Hepatocyte (in vitro differentiated cells): ENCODE data around the gene SLC17A9. TPM values are rescaled to one million over a fixed set of nuclear protein-coding genes. Genes with fewer than 3 reads are reported as not detected.

Source experiments
- DNase-seq: peaks from one replicate; pipeline ENCODE4 v3.0.0-alpha.2; 2016; ENCODE audit warnings: low spot score
- H2AFZ ChIP-seq: fragments of 200-600 bp; sonication (generic); 2 replicates; pipeline ENCODE4 v1.6.0; 2016; ENCODE audit warnings: antibody characterized with exemption, mild to moderate bottlenecking
- H3K27ac ChIP-seq: fragments of 200-600 bp; sonication (generic); 2 replicates; pipeline ENCODE4 v1.5.1; 2016; ENCODE audit warnings: mild to moderate bottlenecking
- H3K27me3 ChIP-seq: fragments of 200-600 bp; sonication (generic); 2 replicates; pipeline ENCODE4 v1.6.1; 2016
- H3K36me3 ChIP-seq: fragments of 200-600 bp; sonication (generic); replicated peaks from 2 replicates; pipeline ENCODE4 v1.5.1; 2016; ENCODE audit warnings: low read depth; ENCODE audit not compliant: insufficient read depth
- H3K4me1 ChIP-seq: fragments of 200-600 bp; sonication (generic); 2 replicates; pipeline ENCODE4 v1.5.1; 2016; ENCODE audit warnings: mild to moderate bottlenecking, moderate library complexity; ENCODE audit not compliant: insufficient read depth
- H3K4me2 ChIP-seq: fragments of 200-600 bp; sonication (generic); 2 replicates; pipeline ENCODE4 v1.6.0; 2016
- H3K4me3 ChIP-seq: fragments of 200-600 bp; sonication (generic); 2 replicates; pipeline ENCODE4 v1.5.1; 2016; ENCODE audit warnings: mild to moderate bottlenecking
- H3K79me2 ChIP-seq: fragments of 200-600 bp; sonication (generic); 2 replicates; pipeline ENCODE4 v1.6.0; 2017; ENCODE audit warnings: mild to moderate bottlenecking
- H3K9me2 ChIP-seq: fragments of 200-600 bp; sonication (generic); replicated peaks from 2 replicates; pipeline ENCODE4 v1.6.0; 2017; ENCODE audit warnings: mild to moderate bottlenecking; ENCODE audit not compliant: insufficient read depth
- H3K9me3 ChIP-seq: fragments of 200-600 bp; sonication (generic); 2 replicates; pipeline ENCODE4 v1.5.1; 2016; ENCODE audit warnings: low read depth, mild to moderate bottlenecking
- H4K20me1 ChIP-seq: fragments of 200-600 bp; sonication (generic); 2 replicates; pipeline ENCODE4 v1.6.0; 2016; ENCODE audit warnings: mild to moderate bottlenecking; ENCODE audit not compliant: insufficient read depth, poor library complexity, severe bottlenecking
- CTCF ChIP-seq: fragments of 200-600 bp; sonication (generic); IDR thresholded peaks from 2 replicates; pipeline ENCODE4 v1.5.1; 2016; ENCODE audit warnings: antibody characterized with exemption, mild to moderate bottlenecking; ENCODE audit not compliant: poor library complexity
- EZH2 ChIP-seq: fragments of 200-600 bp; sonication (generic); IDR thresholded peaks from 2 replicates; pipeline ENCODE4 v1.6.1; 2016; ENCODE audit warnings: antibody characterized with exemption, mild to moderate bottlenecking, borderline replicate concordance
- EZH2phosphoT487 ChIP-seq: fragments of 200-600 bp; sonication (generic); IDR thresholded peaks from one replicate; pipeline ENCODE4 v1.6.1; 2018; ENCODE audit warnings: antibody characterized with exemption, mild to moderate bottlenecking, low read depth, moderate library complexity; ENCODE audit not compliant: unreplicated experiment, severe bottlenecking
- WGBS: methylation state at CpG from one replicate; pipeline ENCODE4 v1.1.6; 2016; ENCODE audit warnings: low lambda C conversion rate; ENCODE audit errors: missing lambda C conversion rate; 5-methylcytosine and 5-hydroxymethylcytosine counted together
- polyA plus RNA-seq: library from polyadenylated mRNA; unstranded; fragments of >200 nt; fragmentation: Nextera tagmentation; extraction: Ambion mirVana; gene quantifications from 2 replicates; pipeline ENCODE4 v1.2.1, GENCODE V29; 2016
- total RNA-seq: library from RNA; depleted of rRNA; stranded (reverse); fragments of >200 nt; gene quantifications from 2 replicates; pipeline ENCODE4 v1.2.3, GENCODE V29; 2014

The SLC17A9 gene
- total and polyA plus RNA-seq, 2 experiments from 2014 or later: 26.9 to 83.9 TPM

DNA sequence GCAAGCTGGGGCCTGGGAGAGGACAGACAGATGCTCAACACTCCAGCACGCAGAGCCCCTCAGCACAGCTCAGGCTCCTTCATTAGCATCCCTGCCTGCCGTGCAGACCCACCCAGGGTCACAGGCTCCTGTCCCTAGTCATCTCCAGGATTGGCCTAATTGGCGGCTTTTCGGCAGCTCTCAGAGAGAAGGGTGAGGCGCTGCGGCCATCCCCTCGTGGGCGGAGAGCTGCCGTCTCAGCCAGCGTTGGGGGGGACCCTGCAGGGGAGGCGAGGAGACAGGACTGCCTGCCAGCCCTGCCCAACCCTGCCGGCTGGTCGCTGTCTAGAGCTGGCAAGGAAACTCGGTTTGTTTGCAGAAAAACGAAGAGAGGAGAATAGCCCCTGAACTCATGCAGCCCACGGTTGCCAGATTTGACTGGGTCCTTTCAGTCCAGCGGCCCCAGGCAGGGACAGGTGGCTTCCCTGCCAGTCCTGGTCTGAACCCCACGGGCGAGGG lies 27.4 kb downstream of the SLC17A9 start:
- 51% methylated on average over 19 of the region's 19 CpGs for WGBS
- no peak overlapping the region for H3K4me2 ChIP-seq
- peaks cover 37% of the 10 kb centered on the region for H3K27me3 ChIP-seq
- H3K36me3 ChIP-seq: no peaks in the 10 kb centered on the region
- no peaks in the 10 kb centered on the region for H3K9me3 ChIP-seq
- no peak overlapping the region for H2AFZ ChIP-seq
- H3K9me2 ChIP-seq: no peaks in the 10 kb centered on the region
- H3K4me1 ChIP-seq: no peaks in the 10 kb centered on the region
- H3K27ac ChIP-seq: no peak overlapping the region
- H3K4me3 ChIP-seq: no peak overlapping the region
- no peak for DNase-seq
- H4K20me1 ChIP-seq: no peaks in the 10 kb centered on the region
- TF ChIP-seq EZH2: no peak
- TF ChIP-seq EZH2phosphoT487: no peak
- TF ChIP-seq CTCF: no peak
- no peaks in the 10 kb centered on the region for H3K79me2 ChIP-seq

DNA sequence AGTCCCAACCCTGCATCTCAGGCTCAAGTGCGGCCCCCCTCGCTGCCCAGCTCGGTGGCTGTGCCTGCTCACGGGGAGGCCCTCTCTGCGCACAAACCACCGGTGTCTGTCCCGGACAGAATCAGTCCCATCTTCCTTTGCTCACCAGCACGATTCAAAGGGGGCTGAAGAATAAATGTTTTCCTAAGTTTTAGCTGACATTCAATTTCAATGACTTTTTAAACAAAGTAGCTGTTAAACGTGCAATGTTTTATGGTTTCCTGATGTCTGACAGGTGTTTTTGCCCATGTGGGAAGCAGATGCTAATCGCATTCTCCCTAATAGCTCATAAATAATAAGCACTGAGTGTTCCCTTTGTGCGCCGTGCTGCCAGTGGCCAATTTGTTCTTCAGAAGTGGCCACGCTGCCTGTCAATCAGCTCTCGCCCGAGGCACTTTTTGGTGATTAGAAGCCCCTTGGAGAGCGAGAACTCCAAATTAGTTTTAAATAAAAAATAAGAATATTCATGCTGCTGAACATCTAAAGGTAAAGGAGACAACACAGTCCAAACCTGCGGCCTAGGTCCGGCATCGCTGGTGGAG lies 28.0 kb downstream of the SLC17A9 start:
- DNase-seq: no peak
- TF ChIP-seq EZH2 (no peak), CTCF (no peak), EZH2phosphoT487 (no peak)
- H3K4me2 ChIP-seq: no peak overlapping the region
- H3K27ac ChIP-seq: no peak overlapping the region
- H4K20me1 ChIP-seq: no peaks in the 10 kb centered on the region
- no peak overlapping the region for H3K4me3 ChIP-seq
- H3K79me2 ChIP-seq: no peaks in the 10 kb centered on the region
- H3K27me3 ChIP-seq: peaks cover 32% of the 10 kb centered on the region
- no peaks in the 10 kb centered on the region for H3K4me1 ChIP-seq
- no peak overlapping the region for H2AFZ ChIP-seq
- 66% methylated on average over 16 of the region's 19 CpGs for WGBS
- no peaks in the 10 kb centered on the region for H3K36me3 ChIP-seq
- no peaks in the 10 kb centered on the region for H3K9me3 ChIP-seq
- no peaks in the 10 kb centered on the region for H3K9me2 ChIP-seq

GRCh38 chr20:62980970-62981369 lies 28.5 kb downstream of the SLC17A9 start:
- no peak for TF ChIP-seq EZH2phosphoT487
- TF ChIP-seq EZH2: no peak
- no peak for TF ChIP-seq CTCF
- Histone ChIP-seq H3K36me3 (no peaks in the 10 kb centered on the region), H3K27me3 (peaks cover 28% of the 10 kb centered on the region), H3K4me2 (no peak overlapping the region), H3K4me1 (no peaks in the 10 kb centered on the region), H4K20me1 (no peaks in the 10 kb centered on the region), H3K79me2 (no peaks in the 10 kb centered on the region), H3K4me3 (no peak overlapping the region), H3K27ac (no peak overlapping the region), H3K9me2 (no peaks in the 10 kb centered on the region), H2AFZ (no peak overlapping the region), H3K9me3 (no peaks in the 10 kb centered on the region)
- WGBS: 100% methylated on average over 2 of the region's 28 CpGs
- no peak for DNase-seq
